Body of pancreas (tissue), 4 donors: Measurements from ENCODE around the gene CCND1.

ENCODE experiments used
- CTCF ChIP-seq, 7 experiments: fragments of 450-650 bp in 4 of 7; fragments of 200-600 bp in 3 of 7; sonication (generic) in 3 of 7; IDR thresholded peaks; one replicate each; pipeline ENCODE4 v1.5.1; 2016 to 2019; ENCODE audit warnings: antibody characterized with exemption in 7 of 7
- POLR2A ChIP-seq, 3 donors: fragments of 450-650 bp; IDR thresholded peaks; one replicate each; pipeline ENCODE4 v1.6.1; 2016; ENCODE audit warnings: antibody characterized with exemption in 3 of 3, mild to moderate bottlenecking in 2 of 3

- TF ChIP-seq CTCF (IDR thresholded peaks at IDR 0.05): no peak
- no peak for TF ChIP-seq POLR2A (IDR thresholded peaks at IDR 0.05)
Measured at GRCh38 chr11:69692422-69692821, 51.5 kb downstream of the CCND1 start.
